ENCODE data around the gene IL15RA.
"Not testable (repeated sequence)": the region's sequence is repeated elsewhere in the genome, so short reads cannot be mapped to it uniquely, and the experiment has no call there.

The IL15RA gene

GRCh38 chr10:5968681-5969453 lies 8.5 kb downstream of the IL15RA start:
- no peak for DNase-seq

DNA sequence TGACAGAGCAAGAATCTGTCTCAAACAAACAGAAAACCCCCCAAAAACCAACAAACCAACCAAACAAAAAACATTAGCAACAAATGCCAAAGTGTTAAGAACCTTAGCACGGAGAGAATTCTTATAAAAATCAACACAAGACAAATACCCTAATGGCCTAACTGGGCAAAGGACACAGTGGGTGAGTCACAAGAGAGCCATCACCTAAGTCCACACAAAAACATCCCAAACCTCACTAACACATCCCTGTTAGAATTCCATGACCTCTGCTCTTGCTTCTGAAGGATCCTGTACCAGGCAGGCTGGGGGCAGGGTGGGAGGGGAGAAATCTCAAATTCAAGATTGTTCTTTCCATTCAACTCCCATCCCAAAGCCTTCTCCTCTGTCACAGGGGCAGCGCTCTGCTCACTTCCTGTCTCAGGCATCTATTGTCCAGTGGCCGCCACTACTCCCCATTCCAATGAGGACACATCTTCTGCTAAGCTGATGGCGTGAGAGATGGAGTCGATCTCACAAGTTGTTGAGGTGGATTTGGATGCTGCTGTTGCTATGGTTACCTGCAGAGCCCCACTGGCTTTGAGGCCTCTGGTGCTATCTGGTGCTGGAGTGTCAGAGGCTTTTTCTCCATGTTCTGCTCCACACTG lies 9.2 kb downstream of the IL15RA start:
- DNase-seq = no peak

GRCh38 chr10:5965266-5965665 lies 12.1 kb downstream of the IL15RA start:
- no peak for DNase-seq

DNA sequence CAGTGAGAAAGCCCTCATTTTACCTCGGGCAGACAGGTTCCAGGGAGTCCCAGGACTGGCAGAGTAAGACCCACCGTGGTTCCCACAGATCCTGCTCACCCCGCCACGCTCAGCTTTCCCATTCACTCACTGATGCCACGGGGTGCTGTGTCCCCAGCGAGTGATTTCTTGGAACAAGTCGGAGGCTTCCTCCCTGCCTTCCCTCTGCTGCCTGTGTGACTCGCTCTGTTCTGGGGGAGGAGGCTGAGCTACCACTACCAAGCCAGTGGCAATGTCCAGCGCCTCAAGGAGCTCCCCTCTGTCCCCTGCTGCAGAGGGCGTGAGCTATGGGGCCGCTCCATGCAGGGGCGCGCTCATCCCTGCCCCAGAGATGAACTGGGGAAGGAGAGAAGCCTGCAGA lies 12.6 kb downstream of the IL15RA start:
- no peak for DNase-seq

DNA sequence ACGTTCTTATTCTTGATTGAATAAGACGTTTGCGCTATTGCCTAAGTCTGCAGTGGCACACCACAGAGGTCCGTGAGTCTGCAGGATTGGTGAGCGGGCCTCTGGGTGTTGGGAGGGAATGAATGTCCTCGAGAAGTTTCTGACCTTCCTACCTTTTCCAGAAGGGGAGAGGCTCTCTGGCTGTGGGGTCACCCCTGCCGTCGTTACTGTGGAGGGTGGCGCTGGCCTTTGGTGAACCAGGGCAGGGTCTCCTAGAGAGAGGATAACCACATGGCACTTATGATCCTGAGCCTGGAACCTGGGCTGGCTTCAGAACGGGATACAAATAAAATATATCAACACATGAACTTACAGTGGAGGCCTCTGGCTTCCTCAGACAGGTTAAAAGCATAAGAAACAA lies 13.8 kb downstream of the IL15RA start:
- no peak for DNase-seq

GRCh38 chr10:5963071-5963470 lies 14.3 kb downstream of the IL15RA start:
- no peak for DNase-seq

GRCh38 chr10:5962358-5962940 lies 14.9 kb downstream of the IL15RA start:
- not testable (repeated sequence) for DNase-seq

DNA sequence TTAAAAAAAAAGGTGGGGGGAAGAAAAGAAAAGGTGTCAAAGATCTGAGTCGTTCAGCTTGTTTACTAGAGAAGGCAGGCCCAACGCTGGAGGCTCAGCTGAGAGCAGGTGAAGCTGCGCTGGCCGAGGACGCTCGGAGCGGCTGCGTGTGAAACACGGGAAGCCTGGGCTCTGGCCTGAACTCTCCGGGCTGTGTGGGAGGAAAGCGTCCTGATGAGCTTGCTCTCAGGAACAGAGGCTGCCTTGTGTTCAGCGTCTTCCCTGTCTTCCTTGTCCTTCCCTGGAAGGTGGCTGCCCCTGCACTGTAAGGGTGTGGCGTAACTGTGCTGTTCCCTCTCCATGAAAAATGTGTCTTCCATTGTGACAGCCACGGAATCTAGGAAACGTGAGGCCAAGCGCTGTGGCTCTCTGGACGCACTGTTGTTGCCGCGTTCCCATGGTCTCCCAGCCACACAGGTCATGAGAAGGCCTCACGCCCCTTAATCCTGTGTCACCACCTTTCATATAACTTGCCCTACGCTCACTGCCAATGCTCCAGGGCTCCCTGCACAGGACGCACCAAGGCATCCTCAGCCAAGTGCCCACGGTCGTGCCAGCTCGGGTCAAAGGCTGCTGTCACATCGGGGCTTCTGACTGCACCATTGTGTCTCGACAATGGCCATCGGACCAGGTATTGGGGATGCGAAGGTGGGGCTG lies 15.8 kb downstream of the IL15RA start:
- DNase-seq = no peak

DNA sequence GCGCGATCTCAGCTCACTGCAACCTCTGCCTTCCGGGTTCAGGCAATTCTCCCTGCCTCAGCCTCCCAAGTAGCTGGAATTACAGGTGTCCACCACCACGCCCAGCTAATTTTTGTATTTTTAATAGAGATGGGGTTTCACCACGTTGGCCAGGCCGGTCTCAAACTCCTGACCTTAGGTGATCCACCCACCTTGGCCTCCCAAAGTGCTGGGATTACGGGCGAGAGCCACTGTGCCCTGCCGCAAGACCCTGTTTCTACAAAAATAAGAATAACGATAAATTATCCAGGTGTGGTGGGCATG lies 16.4 kb downstream of the IL15RA start:
- DNase-seq = not testable (repeated sequence)

DNA sequence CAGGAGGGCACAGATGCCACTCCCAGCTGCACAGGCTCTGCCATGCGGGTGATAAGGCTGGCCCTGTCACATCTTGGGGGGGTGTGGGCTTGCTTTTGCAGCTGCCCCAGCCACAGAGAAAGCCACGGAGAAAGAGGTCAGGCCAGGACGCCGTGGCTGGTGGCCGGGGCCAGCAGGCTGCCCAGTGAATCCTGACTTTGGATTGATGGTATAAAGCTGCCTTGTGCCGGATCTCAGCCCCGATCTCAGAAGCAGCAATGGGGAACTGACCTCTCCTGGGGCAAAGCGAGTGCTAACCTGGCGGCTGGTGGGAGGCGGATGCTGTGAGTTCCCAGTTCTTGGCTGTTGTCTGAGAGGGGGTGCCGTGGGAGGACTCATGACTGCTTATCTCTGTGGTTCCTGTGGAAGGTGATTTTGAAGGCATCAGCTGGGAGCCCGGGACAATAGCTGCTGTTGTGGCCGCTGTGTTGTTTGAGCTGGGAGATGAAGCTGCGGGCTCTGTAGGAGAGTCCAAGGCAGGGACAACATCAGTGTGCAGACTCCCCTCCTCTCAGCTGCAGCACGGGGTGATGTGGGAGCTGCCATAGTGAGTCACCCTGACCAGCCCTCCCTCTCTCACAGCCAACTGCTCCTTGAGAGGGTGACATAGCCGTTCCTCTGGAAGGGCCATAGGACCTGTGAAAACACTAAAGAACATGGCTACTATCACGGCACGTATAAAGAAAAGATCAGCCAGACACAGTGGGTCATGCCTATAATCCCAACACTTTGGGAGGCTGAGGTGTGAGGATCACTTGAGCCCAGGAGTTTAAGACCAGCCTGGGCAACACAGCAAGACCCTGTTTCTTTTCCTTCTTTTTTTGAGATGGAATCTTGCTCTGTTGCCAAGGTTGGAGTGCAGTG lies 17.0 kb downstream of the IL15RA start:
- no peak for DNase-seq

GRCh38 chr10:5959581-5960069 lies 17.7 kb downstream of the IL15RA start:
- DNase-seq = no peak

DNA sequence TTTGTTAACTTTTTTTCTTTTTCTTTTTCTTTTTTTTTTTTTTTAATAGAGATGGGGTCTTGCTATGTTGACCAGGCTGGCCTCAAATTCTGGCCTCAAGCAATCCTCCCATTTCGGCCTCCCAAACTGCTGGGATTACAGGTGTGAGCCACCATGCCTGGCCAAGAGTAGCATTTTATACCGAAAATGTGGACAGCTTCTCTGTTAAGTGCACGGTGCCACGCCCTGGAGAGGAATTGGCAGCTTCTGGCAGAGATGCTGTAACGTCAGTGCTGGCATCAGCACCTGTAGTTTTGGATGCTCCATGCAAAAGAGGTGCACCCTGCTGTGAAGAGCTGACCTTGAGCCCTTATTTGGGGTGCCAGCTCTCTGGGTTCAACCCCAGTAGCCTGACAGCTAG lies 18.2 kb downstream of the IL15RA start:
- DNase-seq = no peak

DNA sequence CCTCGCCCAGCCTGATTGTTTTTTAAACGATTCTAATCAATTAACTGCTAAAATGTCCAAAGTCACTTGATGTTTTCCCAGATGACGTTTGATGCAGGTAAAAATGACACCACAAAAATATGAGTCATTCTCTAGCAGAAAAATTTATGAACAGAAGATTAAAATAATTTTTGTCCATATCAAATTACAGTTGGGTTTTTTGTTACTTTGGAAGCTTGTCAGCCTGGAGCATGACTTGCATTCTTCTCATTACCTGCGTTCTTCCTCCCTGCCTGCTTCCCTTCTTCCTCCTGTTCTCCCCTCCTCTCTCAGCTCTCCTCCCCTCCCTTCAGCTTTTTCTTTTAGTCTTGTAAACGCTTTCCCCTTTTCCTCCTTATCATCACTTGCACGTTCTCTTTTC lies 18.7 kb downstream of the IL15RA start:
- DNase-seq = no peak

DNA sequence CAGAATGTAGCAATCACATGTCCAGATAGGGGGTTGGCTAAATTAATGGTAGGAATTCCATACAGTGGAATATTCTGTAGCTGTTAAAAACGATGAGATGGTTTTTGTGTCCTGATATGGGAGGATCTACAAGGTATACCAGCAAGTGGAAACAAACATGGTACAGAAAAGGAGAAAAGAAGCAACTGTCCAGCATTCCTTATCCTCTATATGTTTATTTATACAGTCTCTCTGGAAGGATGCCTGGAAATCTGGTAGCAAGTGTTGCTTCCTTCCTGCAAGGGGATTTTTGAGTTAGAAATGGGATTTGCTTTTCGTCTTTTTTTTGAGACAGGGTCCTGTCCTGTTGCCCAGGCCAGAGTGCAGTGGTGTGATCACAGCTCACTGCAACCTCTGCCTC lies 19.3 kb downstream of the IL15RA start:
- no peak for DNase-seq

GRCh38 chr10:5956146-5956936 lies 21.0 kb downstream of the IL15RA start:
- DNase-seq = no peak

- no peak for DNase-seq
Measured at GRCh38 chr10:5953676-5954075, 23.7 kb downstream of the IL15RA start.

DNA sequence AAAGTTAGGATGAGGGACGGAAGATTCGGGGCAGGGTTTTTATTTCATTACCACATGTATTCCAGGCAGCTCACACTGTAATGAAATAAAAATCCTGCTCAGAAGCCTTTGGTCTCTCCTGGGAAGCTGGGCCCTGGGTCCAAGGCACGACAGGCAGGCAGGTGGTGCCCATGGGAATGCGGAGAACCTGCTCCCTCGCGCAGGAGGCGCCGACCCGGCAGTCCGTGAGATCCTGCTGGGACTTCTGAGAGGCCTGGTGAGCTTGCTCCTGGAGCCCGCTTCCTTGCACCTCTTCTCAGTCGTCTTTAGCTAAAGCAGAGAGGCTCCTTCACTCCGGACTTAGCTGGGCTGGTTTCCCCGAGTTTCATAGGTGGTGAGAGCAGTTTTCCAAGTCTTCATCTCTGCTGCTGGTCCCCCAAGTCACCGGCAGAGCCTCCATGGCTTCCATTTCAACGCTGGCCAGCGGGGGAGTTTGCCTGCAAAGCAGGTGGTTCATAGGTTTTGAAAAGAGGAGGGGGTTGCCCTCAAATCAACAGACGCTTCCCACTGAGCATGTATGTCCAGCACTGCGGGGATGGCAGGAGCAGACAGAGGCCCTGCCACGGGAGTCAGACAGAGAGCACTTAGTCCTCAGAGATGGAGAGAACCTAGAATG lies 24.5 kb downstream of the IL15RA start:
- no peak for DNase-seq

DNA sequence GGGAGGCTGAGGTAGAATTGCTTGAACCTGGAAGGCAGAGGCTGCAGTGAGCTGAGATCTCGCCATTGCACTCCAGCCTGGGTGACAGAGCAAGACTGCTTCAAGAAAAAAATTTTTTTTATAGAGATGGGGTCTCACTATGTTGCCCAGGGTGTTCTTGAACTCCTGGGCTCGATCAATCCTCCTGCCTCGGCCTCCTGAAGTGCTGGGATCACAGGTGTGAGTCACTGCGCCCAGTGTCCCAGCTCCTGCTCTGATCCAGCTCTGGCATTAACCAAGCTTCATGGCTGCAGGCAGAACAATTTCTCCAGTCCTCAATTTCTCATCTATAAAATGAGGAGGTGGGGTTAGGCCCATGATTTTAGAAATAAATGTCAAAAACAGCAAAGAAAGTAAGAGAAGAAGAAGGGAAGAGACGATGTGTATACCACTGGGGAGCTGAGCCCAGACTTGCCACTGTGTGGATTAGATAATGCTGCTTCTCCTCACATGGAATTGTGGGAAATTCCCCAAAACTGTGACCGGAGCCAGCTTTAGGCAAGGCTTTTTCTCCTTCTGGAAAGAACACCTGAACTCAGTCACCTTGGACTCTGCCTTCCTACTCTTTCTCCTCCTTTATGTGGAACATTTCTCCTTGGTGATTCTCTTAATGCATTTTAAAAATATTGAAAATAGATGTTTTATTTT lies 25.5 kb downstream of the IL15RA start:
- no peak for DNase-seq

GRCh38 chr10:5951167-5951711 lies 26.1 kb downstream of the IL15RA start:
- no peak for DNase-seq

- no peak for DNase-seq
Measured at GRCh38 chr10:5949009-5949759, 28.2 kb downstream of the IL15RA start.

Measured in NCI-H1436 treated with DMSO at 0.1 percent for 48 hours (cell line).